GM19351 (cell line): ENCODE measurements around the gene FAM110A.
"Not testable (repeated sequence)": the region's sequence is repeated elsewhere in the genome, so short reads cannot be mapped to it uniquely, and the experiment has no call there.

ENCODE experiments used
- ATAC-seq: cut with Tn5 transposase; IDR thresholded peaks from one replicate; pipeline ENCODE4 v1.9.1; 2021; ENCODE audit warnings: mild to moderate bottlenecking, moderate library complexity; ENCODE audit not compliant: unreplicated experiment

The FAM110A gene

DNA sequence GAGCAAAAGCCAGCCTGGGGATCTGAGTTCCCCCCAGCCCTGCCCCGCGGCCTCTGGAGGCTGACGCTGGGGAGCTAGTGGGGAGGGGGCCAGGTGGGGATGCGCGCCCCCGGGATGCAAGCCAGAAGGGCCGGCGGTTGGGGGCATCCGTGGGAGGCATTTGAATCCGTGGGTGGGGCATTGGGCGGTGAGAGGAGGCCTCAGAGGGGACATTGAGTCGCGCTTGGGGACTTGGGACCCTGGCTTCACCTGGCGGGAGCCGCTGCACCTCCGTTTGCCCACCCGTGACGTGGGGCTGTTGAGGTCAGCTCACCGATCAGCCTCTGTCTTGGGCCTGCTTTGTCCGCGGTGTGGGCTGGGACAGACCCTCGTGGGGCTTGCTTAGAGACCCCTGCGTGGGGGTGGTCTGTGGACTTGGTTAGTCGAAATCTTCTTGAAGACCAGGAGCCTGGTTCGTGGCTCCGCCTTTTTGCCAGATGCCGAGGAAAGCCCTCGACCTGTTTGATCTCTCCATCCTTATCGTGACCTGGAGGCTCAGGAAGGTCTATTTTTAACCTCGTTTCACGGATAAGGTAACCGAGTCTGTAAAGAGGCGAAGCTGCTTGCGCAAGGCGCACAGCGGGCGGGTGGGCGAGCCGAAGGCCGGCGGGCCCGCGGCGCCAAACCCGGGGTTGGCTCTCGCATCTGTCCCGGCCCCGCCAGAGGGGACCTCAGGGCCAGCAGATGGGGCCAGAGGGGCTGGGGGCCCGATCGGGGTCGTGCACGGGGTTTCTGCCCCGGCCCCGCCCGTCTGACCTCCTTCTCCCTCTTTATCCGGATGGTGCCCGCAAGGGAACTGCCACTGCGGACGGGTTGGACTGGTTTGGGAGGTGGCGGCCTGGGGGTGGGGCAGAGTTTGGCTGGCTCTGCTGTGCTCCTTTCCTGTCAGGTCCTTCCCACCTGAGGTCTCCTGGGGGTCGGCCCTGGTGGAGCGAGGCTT lies 8.3 kb downstream of the FAM110A start:
- no peak for ATAC-seq

- ATAC-seq = no peak
Measured at GRCh38 chr20:842547-842940, 9.0 kb downstream of the FAM110A start.

DNA sequence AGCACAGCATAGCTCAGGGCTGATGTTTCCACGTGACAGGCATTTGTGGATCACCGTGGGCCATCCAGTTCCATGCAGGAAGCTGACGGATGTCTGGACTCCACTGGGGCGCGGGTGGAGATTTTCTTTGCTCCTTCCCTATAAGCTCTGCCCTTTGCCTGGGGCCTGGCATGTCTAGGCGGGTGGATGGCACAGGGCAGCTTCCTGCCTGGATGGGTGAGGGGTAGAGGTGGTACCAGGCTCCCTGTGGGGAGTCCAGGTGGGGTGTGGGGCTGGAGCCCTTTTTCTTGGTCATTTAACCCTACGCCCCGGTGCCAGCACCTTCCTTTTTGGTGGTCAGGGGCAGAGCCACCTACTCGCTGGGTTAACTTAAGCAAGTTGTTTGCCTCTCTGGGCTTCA lies 10.4 kb downstream of the FAM110A start:
- ATAC-seq = no peak

DNA sequence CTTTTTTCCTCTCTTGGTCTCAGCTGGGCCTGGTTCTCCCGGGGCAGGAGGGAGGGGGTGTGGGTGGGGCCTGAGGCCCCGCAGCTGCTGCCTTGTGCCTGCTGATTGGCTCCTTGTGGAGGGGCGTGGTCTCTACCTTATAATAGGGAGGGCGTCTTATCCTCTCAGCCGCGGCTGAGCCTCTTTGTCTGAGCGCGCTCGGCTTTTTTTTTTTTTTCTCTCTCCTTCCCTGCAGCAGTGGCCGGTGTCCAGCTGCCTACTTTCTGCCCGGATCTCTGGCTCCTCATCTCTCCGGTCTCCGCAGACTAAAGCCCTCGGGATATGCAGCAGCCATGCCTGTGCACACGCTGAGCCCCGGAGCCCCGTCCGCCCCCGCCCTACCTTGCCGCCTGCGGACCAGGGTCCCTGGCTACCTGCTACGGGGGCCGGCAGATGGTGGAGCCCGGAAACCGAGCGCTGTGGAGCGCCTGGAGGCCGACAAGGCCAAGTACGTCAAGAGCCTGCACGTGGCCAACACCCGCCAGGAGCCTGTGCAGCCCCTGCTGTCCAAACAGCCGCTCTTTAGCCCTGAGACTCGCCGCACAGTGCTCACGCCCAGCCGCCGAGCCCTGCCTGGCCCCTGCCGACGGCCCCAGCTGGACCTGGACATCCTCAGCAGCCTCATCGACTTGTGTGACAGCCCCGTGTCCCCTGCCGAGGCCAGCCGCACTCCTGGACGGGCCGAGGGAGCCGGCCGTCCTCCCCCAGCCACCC lies 11.1 kb downstream of the FAM110A start:
- ATAC-seq = peak; percentile 94

DNA sequence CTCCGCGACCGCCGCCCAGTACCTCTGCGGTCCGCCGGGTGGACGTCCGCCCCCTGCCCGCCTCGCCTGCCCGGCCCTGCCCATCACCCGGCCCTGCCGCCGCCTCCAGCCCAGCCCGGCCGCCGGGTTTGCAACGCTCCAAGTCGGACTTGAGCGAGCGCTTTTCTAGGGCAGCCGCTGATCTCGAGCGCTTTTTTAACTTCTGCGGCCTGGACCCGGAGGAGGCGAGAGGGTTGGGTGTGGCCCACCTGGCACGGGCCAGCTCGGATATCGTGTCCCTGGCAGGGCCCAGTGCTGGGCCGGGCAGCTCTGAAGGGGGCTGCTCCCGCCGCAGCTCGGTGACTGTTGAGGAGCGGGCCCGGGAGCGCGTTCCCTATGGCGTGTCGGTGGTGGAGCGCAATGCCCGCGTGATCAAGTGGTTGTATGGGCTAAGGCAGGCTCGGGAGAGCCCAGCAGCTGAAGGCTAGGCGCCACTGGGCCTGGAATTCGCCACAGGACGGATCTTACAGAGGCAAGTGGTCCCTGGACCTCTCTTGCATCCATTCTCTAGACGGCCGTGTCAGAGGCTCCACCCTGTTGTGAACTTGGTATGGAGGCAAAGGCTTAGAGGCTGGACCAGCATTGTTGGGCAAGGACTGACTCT lies 11.8 kb downstream of the FAM110A start:
- ATAC-seq = no peak

- ATAC-seq = no peak
Measured at GRCh38 chr20:845941-846893, 12.7 kb downstream of the FAM110A start.

GRCh38 chr20:846894-847278 lies 13.4 kb downstream of the FAM110A start:
- ATAC-seq = peak; percentile 55

- ATAC-seq = no peak
Measured at GRCh38 chr20:848193-848592, 14.7 kb downstream of the FAM110A start.

- ATAC-seq = not testable (repeated sequence)
Measured at GRCh38 chr20:848731-849130, 15.2 kb downstream of the FAM110A start.

GRCh38 chr20:853406-853996 lies 20.0 kb downstream of the FAM110A start:
- ATAC-seq = no peak

- no peak for ATAC-seq
Measured at GRCh38 chr20:854601-855000, 21.1 kb downstream of the FAM110A start.

DNA sequence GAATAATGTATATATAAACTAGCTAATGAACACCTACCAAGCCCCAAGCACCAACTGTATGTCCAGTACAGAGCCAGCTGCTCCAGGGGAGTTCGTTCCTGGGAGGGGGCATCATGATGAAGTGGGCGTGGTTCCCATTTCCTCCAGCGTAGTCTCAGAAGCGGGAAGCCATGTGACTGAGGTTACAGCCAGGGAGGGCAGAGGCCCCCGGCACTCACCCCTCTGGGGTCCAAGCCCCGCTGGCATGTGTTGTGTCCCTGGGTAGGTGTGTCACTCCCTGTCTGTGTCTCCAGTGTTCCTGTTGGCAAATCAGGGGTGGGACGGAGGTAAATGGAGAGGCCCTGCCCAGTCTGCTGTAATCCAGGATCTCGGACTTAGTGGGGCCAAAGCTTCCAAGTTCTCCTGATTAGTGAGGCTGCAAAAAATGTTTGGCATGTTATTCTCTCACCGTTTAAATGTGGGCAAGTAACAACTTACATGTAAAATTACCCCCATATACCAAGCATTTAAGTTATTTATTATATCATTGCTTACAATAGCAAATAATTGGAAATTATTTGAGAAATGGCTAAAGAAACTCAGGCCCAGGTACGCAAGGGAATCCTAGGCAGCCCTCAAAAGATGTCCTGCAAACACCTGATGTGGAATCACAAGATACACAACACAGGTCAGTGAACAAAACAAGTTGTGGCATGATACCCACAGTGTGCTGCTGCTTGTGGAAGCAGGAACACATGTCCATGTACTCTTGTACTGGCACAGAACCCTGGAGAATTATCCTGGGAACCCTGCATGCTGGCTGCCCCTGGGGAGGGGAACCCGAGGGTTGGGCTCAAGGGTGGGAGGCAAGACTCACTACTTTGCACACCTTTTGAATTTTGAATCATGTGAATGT lies 22.2 kb downstream of the FAM110A start:
- ATAC-seq = no peak

- no peak for ATAC-seq
Measured at GRCh38 chr20:856361-856775, 22.9 kb downstream of the FAM110A start.

- no peak for ATAC-seq
Measured at GRCh38 chr20:858011-858410, 24.5 kb downstream of the FAM110A start.

DNA sequence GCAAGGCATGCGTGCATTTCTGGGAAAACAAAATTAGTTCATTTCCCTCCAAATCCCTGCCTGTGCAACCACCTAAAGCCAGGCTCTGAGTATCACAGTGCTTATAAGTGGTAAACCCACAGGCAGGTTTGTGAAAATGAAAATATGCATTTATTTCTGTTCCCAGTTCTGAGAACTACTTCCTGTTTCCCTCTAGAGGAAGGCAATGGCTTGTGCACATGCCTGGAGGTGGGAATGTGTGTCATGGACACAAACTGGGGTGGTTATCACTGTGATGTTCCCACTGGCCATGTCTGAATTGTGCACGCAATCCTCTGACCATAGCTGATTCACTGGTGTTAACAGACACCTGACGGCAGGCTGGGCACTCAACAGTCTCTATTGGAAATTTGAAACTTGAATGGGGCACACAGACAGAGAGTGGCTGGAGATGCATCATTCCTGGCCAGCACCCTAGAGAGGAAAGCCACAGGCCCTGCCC lies 26.3 kb downstream of the FAM110A start:
- no peak for ATAC-seq

- no peak for ATAC-seq
Measured at GRCh38 chr20:860891-861290, 27.4 kb downstream of the FAM110A start.

- ATAC-seq = no peak
Measured at GRCh38 chr20:865440-865839, 31.9 kb downstream of the FAM110A start.

DNA sequence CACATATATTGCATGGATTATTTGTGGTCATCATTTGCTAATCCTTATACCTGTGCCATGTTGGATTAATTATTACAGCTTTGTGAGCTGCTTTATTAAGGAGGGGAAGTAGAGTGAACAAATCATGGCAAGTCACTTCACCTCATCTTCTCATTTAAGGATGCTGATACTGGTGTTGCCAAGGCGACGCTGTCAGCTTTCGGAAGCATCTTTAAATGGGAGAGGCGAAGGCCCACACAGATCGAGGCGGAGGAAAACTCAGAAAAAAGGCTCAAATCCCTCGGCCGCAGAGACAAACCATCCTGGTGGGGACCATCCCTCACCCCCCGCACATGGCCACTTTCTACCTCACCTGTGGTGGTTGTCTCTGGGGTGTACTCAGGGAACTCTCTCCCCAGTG lies 34.8 kb downstream of the FAM110A start:
- no peak for ATAC-seq

DNA sequence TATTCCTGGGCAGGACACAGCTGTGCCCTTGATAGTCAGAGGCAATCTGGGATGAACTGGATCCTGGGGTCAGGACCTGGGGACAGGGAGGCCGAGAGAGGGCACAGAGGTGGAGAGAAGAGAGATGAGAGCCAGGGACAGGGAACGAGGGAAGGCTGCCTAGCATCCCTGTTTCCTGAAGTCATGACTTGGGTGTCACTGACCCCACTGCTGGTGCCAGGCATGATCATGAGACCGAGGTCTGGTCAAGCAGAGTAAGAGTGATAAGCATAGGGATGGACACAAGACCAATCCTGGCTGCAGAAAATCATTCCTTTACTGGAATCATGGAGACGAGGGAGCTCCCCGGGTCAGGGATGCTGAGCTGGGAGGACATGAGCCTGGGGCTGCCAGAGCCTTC lies 36.1 kb downstream of the FAM110A start:
- no peak for ATAC-seq
